Vagina (tissue), 2 donors: ENCODE data around the gene CASP3.
"Not testable (repeated sequence)": the region's sequence is repeated elsewhere in the genome, so short reads cannot be mapped to it uniquely, and the experiment has no call there.

Source experiments
- POLR2A ChIP-seq, 2 donors: fragments of 450-650 bp; IDR thresholded peaks; one replicate each; pipeline ENCODE4 v1.6.1; 2017; ENCODE audit warnings: antibody characterized with exemption in 2 of 2, mild to moderate bottlenecking in 2 of 2, moderate library complexity in 2 of 2
- TF ChIP-seq, protein P1 (sequence below), 3 experiments: fragments of 450-650 bp in 2 of 3; fragments of 200-600 bp in 1 of 3; sonication (generic) in 1 of 3; IDR thresholded peaks; one replicate each; pipeline ENCODE4 v1.5.1; 2017 to 2019; ENCODE audit warnings: antibody characterized with exemption in 3 of 3, mild to moderate bottlenecking in 2 of 3, moderate library complexity in 2 of 3

DNA sequence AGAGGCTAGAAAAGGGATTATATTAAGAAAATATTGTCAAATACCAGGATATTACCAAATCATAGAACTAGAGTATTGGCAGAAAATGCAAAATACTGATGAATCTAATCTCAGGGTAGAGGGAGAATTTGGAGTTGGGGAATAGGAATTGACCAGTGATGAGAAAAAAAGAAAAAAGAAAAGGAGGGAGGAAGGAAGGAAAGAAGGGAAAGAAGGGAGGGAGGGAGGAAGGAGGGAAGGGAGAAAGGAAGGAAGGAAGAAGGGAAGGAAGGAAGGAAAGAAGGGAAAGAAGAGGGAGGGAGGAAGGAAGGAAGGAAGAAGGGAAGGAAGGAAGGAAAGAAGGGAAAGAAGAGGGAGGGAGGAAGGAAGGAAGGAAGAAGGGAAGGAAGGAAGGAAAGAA is 3.4 kb upstream of the CASP3 start:
- TF ChIP-seq, protein P1, sequence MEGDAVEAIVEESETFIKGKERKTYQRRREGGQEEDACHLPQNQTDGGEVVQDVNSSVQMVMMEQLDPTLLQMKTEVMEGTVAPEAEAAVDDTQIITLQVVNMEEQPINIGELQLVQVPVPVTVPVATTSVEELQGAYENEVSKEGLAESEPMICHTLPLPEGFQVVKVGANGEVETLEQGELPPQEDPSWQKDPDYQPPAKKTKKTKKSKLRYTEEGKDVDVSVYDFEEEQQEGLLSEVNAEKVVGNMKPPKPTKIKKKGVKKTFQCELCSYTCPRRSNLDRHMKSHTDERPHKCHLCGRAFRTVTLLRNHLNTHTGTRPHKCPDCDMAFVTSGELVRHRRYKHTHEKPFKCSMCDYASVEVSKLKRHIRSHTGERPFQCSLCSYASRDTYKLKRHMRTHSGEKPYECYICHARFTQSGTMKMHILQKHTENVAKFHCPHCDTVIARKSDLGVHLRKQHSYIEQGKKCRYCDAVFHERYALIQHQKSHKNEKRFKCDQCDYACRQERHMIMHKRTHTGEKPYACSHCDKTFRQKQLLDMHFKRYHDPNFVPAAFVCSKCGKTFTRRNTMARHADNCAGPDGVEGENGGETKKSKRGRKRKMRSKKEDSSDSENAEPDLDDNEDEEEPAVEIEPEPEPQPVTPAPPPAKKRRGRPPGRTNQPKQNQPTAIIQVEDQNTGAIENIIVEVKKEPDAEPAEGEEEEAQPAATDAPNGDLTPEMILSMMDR (IDR thresholded peaks at IDR 0.05), result not testable (repeated sequence)
- TF ChIP-seq POLR2A (IDR thresholded peaks at IDR 0.05), result not testable (repeated sequence)
